HG03442 (cell line): Measurements from ENCODE around the gene FHAD1.
"Not testable (repeated sequence)": the region's sequence is repeated elsewhere in the genome, so short reads cannot be mapped to it uniquely, and the experiment has no call there.

Experiments used
- ATAC-seq: cut with Tn5 transposase; IDR thresholded peaks from one replicate; pipeline ENCODE4 v1.9.1; 2021; ENCODE audit warnings: mild to moderate bottlenecking, moderate library complexity; ENCODE audit not compliant: unreplicated experiment

Gene FHAD1

DNA sequence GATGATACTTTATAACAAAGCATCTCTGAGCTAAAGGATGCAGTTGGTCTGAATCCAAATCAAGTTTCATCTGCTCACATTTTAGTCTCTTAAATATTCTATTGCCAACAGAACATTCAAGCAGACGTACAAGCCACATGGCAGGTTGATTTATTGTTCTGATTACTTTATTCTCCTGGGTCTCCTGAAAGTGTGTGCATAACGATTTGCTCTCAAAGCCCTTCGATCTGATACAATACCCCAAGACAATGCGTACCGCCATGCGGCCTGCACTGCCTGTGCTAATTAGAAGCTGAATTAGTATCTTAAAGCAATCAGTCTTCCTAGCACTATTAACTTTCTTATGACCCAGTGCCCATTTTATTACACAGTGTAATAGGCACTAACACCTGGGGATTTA lies 56.9 kb downstream of the FHAD1 start:
- no peak for ATAC-seq

DNA sequence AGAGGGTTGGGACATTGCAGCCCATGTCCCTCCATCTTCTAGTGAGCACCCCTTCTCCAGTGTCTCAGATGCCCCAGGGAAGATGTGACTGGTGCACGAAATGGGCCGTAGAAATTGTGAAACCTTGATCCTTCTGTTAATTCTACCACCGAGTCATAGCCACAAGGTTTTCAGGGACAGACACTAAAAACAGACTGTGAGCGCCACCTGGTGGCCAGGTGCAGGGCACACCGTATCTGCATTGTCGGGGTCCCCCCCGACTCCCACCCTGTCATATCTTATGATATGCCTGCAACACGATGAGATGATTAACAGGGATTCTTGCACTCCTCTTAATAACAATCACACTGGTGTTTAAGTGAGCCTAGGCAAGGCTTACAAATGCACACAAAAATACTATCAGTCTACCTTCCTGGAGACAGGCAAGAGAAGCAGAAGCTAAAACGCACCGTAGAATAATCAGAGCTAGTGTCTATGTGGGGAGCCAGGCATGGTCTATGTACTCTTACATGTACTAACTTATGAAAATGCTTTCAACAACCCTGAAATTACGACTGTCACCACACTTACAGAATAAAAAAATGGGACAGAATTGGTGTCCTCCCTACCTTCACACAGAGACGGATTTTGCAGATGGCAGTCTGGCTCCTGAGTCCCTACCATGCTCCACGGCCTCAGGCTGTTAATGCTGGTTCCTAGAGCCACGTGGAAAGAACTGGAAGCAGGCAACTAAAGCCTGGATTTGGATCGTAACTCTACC lies 57.9 kb downstream of the FHAD1 start:
- no peak for ATAC-seq

DNA sequence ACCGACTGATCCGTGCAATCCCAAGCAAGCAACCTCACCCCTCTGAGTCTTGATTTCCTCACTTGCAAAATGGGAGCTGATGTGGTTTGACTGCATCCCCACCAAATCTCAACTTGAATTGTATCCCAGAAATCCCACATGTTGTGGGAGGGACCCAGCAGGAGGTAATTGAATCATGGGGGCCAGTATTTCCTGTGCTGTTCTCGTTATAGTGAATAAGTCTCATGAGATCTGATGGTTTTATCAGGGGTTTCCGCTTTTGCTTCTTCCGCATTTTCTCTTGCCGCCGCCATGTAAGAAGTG lies 58.4 kb downstream of the FHAD1 start:
- no peak for ATAC-seq

DNA sequence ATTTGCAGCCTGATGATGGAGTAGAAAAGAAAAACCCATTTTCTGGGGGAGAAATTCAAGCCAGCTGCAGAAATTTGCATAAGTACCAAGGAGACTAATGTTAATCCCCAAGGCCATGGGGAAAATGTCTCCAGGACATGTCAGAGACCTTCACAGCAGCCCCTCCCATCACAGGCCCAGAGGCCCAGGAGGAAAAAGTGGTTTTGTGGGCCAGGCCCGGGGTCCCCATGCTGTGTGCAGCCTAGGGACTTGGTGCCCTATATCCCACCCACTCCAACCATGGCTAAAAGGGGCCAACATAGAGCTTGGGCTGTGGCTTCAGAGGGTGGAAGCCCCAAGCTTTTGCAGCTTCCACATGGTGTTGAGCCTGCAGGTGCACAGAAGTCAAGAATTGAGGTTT lies 59.3 kb downstream of the FHAD1 start:
- not testable (repeated sequence) for ATAC-seq

DNA sequence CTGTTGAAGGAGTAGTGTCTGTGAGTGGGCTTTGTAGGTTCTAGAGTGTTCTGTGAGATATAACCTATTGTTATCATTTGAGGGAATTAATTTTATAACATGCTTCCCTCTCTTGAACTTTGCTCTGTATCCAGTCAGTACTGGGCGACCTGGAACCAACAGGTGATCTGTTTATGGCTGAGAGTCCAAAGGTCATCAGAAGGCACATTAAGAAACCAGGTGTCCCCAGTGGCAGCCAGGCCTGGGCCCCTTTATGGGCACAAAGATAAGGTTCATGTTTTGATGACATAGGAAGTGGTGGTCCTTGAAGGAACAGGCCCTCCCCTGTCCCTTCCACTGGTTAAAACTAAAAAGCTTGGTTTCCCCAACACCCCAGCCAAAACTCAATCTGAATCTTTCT lies 61.1 kb downstream of the FHAD1 start:
- ATAC-seq = no peak

DNA sequence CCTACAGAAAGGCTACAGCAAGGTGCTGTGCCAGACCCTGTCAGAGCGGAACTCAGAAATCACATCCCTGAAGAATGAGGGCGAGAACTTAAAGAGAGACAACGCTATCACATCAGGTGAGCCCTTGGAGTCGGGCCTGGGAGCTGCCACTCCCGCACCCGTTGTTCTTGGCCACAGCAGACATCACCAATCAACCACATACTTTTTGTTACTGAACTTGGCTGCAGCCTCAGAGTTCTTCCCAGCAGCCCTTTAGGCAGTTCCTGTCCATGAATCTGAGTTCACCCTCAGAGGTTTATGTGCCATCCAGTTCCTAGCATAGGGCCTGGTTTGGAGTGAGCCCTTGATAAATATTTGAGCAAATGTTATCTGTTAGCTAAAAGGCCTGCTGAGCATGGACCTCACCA lies 61.6 kb downstream of the FHAD1 start:
- ATAC-seq = no peak

DNA sequence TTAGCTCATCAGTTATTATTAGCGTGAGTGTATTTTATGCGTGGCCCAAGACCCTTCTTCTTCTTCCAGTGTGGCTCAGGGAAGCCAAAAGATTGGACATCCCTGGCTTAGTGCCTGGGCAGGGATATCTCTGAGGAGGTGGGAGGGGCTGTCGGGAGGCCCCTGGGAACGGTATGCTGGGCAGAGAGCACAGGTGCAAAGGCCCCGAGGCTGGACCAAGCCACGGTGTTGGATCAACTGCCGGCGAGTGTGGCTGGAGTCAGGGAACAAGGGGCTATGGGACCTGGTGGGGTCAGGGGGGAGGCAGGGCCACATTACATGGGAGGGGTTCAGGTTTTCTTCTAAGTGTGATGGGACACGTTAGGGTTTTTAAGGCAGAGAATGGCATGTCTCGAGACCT lies 62.7 kb downstream of the FHAD1 start:
- no peak for ATAC-seq

DNA sequence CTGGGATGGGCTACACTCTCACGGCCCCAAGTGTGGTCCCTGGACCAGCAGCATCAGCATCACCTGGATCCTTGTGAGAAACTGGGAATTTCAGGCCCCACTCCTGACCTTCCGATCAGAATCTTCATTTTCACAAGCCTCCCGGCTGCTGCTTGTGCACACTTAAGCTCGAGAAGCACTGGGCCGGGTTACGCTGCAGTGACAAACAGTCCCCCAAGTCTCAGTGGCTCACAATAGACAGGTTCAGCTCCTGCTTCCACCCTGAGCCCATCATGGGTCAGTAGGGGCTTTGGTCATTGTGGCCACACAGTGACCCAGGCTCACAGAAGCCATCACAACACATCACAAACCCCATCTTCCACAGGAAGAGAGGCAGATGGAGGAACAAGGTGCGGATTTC lies 63.5 kb downstream of the FHAD1 start:
- ATAC-seq = no peak

DNA sequence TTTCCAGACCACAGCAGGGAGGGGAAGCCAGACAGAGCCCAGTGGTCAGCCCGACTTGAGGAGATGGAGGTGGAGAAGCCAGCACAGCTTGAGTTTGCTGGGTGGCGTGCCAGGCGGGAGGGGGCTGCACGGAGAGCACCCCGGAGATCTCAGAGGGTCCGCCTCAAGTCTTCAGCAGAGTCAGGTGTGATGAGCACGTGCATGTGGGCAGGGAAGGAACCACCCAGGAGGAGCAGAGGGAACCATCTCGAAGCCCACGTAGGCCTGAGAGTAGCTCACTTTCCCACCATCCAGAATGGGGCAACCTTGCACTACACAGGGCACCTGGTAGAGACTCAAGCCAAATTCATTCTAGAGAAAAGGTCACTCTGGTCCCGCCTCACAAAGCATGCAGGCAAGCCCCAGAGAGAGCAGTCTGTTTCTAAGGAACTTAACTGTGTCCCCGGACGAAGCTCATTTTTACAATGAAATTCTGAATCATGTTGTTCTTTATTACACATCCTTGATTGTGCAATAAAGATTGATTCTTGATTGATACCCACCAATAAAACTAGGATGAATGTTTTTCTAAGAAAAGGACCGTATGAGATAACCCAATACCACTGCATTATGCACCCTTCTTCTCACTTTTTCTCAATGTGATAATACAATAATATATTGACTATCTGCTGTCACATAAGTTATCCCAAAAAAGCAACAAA lies 64.2 kb downstream of the FHAD1 start:
- no peak for ATAC-seq

DNA sequence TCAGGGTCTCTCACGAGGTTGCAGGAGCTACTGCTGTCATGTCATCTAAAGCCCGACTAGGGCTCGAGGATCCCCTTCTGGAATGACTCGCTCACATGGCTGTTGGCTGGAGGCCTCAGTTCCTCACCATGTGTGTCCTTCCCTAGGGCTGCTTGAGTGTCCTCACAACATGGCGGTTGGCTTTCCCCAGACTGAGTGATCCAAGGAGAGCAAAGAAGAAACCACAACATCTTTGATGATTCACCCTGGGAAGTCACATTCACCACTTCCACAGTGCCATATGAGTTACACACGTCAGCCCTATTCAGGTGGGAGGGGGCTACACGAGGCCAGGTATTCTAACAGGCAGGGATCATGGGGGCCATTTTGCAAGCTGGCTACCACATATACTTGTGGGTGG lies 64.9 kb downstream of the FHAD1 start:
- no peak for ATAC-seq

DNA sequence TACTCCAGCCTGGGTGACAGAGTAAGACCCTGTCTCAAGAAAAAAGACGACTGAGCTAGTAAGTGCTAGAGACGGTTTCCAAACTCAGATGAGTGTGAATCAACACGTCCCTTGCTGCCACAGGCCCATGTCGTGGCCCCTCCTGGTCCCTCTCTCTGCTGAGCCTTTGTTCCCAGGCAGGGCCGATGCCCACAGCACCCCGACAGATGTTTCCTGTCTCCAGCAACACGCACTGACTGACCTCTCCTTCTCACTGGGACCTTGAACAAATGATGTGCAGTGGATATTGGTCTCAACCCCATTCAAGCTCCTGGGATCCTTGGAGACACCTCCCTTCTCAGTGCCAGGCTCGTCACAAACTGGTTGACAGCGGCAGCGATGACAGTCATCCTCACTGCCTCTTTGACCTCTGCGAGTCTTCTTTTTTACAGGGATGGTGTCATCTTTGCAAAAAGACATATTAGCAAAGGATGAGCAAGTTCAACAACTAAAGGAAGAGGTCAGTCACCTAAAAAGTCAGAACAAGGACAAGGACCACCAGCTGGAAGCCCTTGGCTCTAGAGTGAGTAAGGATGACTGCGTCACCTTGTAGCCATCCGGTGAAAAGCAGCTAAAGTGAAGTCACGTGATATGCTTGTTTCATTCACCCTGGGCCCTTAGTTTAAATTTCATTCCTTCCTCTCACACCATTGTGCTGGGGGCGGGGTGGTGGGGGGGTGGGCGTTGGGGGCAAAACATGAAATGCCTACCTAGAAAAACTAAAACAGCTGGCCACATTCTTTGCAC lies 65.8 kb downstream of the FHAD1 start:
- ATAC-seq = no peak

DNA sequence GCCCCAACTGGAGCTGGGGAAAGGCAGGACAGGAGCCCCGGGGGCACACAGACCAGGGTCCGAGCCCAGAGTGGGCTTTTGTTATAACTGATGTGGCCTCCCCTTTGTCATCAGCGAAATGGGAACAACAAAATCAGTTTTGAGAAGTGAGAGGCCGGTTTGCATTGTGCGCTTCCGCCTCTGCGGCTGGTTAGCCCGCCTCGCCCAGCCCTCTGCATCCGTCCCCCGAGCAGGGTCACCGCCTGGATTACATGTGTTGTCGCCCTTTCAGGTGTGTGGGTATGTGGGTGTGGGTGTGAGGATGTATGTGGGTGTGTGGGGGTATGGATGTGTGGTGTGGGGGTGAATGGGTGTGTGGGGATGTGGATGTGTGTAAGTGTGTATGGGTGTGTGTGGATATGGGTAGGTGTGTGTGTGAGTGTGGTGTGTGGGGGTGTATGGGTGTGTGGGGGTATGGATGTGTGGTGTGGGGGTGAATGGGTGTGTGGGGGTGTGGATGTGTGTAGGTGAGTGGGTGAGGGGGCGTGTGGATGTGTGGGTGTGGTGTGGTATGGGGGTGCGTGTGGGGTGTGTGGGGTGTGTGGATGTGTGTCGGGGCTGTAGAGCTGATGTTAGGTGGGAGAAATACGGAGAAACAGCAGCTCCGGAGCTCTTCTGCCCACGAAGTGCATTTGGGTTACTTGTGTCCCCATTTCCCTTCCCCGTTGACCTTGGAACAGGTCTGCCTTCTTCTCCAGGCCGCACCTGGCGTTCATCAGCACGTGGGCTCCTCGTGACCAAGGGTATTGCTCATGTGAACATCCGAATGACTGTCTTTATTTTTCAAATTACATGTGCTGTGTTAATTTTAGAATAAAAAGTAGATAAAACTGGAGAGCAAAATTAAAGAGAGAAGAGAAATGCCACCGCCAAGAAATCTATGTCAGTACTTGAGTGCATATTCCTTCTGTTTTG lies 67.6 kb downstream of the FHAD1 start:
- ATAC-seq = no peak

DNA sequence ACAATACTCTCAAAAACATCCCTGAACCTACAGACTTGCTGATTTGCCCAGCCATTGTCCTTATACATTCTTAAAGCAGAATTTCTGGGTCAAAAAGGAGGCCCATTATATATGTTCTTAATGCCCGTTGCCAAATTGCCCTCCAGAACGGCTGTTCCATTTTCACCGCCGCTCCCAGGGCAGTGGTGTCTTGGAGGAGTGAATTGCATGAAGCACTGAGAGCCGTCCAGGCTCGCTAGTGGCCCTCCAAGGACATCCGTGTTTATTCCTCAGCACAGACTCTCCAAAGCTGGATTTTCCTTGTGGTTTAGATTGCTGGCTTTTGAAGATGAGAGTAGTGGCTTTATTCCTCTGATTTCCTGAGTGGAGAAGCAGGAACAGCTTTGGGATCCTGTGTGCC lies 68.8 kb downstream of the FHAD1 start:
- no peak for ATAC-seq

DNA sequence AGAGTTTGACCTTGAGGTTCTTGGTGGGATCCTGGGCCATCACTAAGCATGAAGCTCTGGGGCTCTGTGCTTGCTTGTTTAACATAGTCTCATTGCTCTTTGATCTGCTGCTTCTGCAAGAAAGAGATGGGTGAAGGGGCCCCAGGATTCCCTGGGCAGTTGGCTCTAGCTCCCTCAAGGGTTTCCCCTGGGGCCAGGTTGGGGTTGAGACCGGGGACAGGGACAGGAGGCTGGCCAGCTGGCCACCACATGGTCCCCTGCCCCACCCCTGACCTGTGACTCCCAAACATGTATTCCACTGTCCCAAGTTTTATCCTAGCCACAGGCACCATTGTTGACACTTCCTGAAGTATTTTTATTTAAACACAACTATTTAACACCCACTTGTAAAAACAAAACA lies 69.5 kb downstream of the FHAD1 start:
- no peak for ATAC-seq

DNA sequence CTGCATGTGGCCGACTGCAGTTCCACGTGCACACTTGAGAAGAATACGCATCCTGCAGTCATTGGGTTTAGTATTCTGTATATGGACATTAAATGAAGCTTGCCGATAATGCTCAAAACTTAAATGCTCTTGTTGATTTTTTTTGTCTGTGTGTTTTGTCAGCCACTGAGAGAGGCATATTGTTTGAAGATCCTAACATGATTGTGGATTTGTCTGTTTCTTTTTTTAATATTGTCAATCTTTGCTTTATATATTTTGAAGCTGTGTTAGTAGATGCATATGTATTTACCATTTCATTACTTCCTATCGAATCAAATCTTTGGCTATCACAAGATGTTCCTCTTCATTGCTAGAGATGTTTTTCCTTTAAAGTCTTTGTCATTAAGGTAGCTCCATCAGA lies 73.2 kb downstream of the FHAD1 start:
- ATAC-seq = no peak

DNA sequence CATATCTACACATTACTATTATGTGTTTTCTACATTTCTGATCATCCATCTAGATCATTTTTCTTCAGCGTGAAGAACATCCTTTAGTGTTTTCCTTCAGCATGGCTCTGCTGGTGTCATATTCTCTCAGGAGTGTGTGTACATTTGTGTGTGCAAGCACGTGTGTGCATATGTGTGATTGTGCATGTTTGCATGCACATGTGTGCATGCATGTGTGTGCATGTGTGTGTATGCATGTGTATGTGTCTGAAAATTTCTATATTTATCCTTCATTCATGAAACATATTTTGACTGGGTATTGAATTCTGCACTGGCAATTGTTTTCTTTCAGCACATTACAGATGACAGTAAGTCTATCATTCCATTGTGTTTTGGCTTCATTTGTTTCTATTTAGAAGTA lies 74.6 kb downstream of the FHAD1 start:
- ATAC-seq = no peak

DNA sequence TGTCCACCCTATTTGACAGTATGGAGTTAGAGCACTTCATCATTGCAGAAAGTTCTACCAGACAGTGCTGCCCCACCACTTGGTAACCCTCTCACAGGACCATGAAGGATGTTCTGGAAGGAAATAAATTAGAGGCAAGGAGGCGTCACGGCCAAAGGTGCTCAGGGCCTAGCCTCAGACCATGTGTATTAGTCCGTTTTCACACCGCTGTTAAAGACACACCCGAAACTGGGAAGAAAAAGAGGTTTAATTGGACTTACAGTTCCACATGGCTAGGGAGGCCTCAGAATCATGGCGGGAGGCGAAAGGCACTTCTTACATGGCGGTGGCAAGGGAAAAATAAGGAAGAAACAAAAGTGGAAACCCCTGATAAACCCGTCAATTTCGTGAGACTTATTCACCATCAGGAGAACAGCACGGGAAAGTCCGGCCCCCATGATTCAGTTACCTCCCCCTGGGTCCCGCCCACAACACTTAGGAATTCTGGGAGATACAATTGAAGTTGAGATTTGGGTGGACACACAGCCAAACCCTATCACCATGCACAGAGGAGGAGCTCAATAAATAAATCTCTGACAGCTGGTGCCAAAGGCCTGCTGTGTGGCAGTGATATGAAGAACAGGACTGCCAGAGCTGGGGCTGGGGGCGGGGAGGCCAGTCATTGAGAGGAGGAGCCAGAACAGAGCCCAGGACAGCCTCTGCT lies 75.8 kb downstream of the FHAD1 start:
- no peak for ATAC-seq

DNA sequence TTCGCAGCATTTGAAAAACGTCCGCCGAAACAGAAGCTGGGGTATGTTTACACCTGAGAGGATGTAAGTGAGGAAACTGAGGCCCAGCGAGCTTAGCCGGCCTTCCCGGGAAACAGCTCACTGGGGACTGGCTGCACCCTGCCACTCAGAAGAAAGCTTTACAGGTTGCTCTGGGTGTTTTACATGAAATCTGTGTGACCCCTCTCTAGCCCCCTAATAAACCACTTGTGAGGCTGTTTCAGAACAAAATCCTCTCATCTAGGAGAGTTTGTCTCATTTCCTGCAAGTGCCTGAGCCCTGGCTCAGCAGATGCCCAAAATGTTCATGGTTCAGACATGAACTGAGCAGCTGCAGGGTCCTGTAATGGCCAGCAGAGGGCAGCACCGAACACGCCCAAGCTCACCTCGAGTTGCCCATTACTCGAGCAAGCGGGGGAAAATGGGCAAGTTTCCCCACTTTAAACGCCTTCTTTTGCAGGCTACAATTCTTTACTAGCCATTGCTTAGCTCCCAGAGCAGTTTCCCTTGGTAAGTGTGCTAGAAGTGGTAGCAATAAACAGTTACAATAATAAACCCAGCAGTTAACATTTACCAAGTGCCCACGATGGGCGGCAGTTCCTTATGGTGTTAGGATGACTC lies 76.4 kb downstream of the FHAD1 start:
- ATAC-seq = no peak

DNA sequence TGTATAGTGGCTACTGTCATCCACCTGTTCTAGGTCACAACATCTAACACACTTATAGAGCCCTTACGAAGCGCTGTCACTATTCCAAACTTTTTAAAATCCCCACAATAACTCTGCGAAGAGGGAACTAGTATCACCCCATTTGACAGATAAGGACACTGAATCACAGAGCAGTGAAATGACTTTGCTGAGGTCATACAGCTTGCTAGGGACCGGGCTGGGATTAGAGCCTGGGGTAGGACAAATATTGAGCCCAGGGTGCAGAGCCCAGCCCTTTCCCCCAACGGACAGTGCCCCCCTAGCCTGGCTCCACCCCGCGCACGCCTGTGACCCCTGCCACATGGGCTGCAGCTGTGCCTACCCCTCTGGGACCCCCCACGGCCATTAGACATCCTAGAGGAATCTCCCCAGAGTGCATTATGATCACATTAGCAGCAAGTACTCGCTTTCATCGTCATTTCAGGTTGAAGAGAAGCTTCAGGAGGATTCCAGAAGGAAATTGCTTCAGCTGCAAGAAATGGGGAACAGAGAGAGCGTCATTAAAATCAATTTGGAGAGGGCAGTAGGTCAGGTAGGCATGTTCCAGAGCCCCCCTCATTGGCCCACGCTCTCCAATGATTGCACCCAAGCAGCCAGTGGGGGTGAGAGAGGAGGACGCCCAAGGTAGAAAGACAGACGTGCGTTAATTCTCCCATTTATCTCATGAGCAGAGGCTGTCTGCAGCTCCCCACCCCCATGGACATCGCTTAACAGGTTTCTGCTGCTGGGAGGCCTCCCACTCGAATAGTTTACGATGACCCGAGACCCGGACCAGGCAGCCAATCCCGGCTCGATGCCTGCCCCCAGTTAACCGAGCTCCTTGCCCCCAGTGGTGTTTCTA lies 77.2 kb downstream of the FHAD1 start:
- no peak for ATAC-seq
